WERI-Rb-1 (cell line): ENCODE results near the gene OPN3.

Source experiments
- DNase-seq: peaks from one replicate; pipeline ENCODE4 v3.0.0-alpha.2; 2020
- H3K27ac ChIP-seq: fragments of 250-450 bp; sonication (Bioruptor Pico); 2 replicates; pipeline ENCODE4 v1.5.1; 2020; ENCODE audit warnings: mild to moderate bottlenecking, moderate library complexity
- H3K27me3 ChIP-seq: fragments of 250-450 bp; sonication (Bioruptor Pico); 2 replicates; pipeline ENCODE4 v1.5.1; 2021; ENCODE audit warnings: mild to moderate bottlenecking, low read depth, moderate library complexity; ENCODE audit not compliant: insufficient read depth, severe bottlenecking
- H3K36me3 ChIP-seq: fragments of 250-450 bp; sonication (Bioruptor Pico); 2 replicates; pipeline ENCODE4 v1.5.1; 2020; ENCODE audit warnings: mild to moderate bottlenecking, moderate library complexity
- H3K4me3 ChIP-seq: 2 replicates; pipeline ENCODE4 v1.5.1; 2011; ENCODE audit warnings: low read depth, mild to moderate bottlenecking, control low read depth, low read length
- H3K9me3 ChIP-seq: fragments of 250-450 bp; sonication (Bioruptor Pico); 2 replicates; pipeline ENCODE4 v1.5.1; 2021; ENCODE audit warnings: mild to moderate bottlenecking, moderate library complexity; ENCODE audit not compliant: severe bottlenecking
- CTCF ChIP-seq: IDR thresholded peaks from 2 replicates; pipeline ENCODE4 v1.5.1; 2011; ENCODE audit warnings: low read depth, mild to moderate bottlenecking, control low read depth, inconsistent platforms, low read length

OPN3 gene

DNA sequence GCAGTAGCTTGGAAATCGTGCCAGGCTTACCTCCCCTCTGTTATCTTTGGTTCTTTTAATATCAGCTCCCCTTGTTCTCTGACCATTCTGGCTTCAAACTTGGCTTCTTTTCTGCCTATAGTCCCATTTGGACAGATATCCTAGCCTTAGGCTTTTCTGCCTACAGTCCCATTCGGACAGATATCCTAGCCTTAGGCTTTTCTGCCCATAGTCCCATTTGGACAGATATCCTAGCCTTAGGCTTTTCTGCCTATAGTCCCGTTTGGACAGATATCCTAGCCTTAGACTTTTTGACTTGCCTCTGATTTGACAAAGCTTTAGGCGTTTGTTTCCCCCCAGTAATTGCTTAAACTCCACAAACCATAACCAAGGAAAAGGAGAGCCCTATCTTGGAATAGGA, 25.6 kb downstream of the OPN3 start:
- no peaks in the 10 kb centered on the region for H3K9me3 ChIP-seq
- H3K27ac ChIP-seq = no peak overlapping the region
- no peak for DNase-seq
- peaks cover 3% of the 10 kb centered on the region for H3K27me3 ChIP-seq
- H3K36me3 ChIP-seq = no peaks in the 10 kb centered on the region
- H3K4me3 ChIP-seq = no peak overlapping the region
- TF ChIP-seq CTCF = no peak

DNA sequence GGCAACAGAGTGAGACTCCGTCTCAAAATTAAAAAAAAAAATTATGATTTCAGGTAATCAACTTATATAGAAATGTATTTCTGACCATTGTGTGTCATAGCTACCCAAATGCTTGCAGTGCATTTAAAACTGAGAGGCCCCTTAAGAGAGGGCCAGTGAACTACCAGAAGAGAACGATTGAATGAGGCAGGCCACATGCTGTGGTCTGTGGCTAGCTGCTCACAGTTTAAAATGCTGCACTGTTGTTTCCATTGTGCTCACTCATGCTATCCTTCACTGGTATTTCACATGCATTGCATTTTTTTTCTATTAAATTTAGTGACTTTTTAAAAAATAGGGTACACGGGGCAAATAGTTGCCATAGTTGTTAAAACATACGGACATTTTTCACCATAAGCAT, 26.0 kb downstream of the OPN3 start:
- Histone ChIP-seq H3K36me3 (no peaks in the 10 kb centered on the region), H3K9me3 (no peaks in the 10 kb centered on the region), H3K27ac (no peak overlapping the region), H3K27me3 (peaks cover 6% of the 10 kb centered on the region), H3K4me3 (no peak overlapping the region)
- DNase-seq = no peak
- TF ChIP-seq CTCF = no peak

DNA sequence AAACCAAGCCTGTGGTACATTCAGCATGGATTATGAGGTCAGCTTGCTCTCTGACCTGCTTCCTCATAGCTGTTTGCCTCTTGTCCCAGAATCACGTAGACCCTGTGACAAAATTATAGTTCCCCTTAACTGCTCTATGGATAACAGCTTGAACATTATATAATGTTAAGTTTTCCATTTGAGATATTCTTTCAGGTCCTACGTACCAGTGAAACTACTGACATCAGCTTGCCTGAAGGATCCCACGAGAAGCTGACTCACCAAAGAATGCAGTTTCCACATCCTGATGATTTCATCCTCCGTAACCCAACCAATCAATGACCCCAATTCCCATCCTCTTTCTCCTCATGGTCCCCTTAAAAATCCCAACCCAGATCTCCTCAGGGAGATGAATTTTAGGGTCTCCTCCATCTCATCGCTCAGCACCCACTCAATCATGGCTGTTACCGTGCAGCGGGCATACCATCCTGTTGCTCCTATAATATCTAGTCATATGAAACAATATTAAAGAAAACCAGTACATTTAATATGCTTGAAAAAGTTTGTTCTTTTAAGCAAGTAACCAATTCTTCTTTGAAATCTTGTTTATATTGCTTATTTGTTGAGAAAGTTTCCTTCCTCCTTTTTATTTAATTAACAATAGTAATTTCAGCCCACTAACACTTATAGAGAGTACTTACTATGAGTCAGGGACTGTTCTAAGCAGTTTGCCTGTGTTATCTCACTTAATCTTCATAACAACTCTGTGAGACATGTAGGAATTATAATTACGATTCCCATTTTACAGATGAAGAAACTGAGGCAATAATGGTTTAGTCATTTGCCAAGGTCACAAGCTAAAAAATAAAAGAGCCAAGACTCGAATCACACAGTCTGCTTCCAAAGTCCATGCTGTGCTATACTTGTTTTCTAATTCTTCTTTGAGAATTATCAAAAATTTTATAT, 27.4 kb downstream of the OPN3 start:
- Histone ChIP-seq H3K27me3 (peaks cover 6% of the 10 kb centered on the region), H3K9me3 (no peaks in the 10 kb centered on the region), H3K36me3 (no peaks in the 10 kb centered on the region), H3K27ac (no peak overlapping the region), H3K4me3 (no peak overlapping the region)
- DNase-seq = no peak
- no peak for TF ChIP-seq CTCF

- peaks cover 6% of the 10 kb centered on the region for H3K27me3 ChIP-seq
- DNase-seq = no peak
- TF ChIP-seq CTCF = no peak
- no peaks in the 10 kb centered on the region for H3K9me3 ChIP-seq
- H3K27ac ChIP-seq = no peak overlapping the region
- H3K36me3 ChIP-seq = no peaks in the 10 kb centered on the region
- no peak overlapping the region for H3K4me3 ChIP-seq
Observed at GRCh38 chr1:241611736-241612135, 28.4 kb downstream of the OPN3 start.

DNA sequence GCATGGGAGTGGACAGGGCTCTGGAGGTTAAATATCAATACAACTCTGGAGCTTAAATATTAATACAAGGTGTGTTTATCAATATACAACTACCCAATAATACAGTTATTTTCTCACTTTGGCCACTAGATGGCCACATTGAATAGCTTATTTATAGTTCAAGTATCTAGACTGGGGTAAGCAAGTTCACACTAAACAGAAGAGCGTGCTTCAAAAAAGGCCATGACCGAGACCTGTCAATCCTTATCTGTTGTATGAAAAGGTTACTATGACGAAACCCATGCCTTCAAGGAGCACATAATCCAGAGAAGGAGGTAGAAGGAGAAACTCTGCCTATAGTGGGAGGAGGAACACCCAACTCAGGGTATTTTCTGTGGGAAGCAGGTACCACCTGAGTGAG, 29.1 kb downstream of the OPN3 start:
- Histone ChIP-seq H3K4me3 (no peak overlapping the region), H3K27ac (no peak overlapping the region)
- peak; percentile 17 for DNase-seq

More for the DNA sequence above, 29.1 kb downstream of the OPN3 start:
- no peaks in the 10 kb centered on the region for H3K9me3 ChIP-seq
- peak; percentile 43 for TF ChIP-seq CTCF
- H3K27me3 ChIP-seq = peaks cover 6% of the 10 kb centered on the region
- no peaks in the 10 kb centered on the region for H3K36me3 ChIP-seq
